HepG2 (cell line): ENCODE measurements around the gene MBD3. TPM values are rescaled to one million over a fixed set of nuclear protein-coding genes. Genes with fewer than 3 reads are reported as not detected.

Source experiments
- ERF ChIP-seq: IDR thresholded peaks from 2 replicates; pipeline ENCODE4 v1.6.1; 2018; ENCODE audit warnings: missing biosample characterization, missing genetic modification reagents
- HNF1A ChIP-seq, 2 experiments: sonication (generic) in 1 of 2; formaldehyde crosslinking in 1 of 2; IDR thresholded peaks; 2 replicates each; pipeline versions ENCODE4 v1.4.0 to v1.6.1; 2016 to 2020; ENCODE audit warnings: borderline replicate concordance in 1 of 2, low read depth in 1 of 2, mild to moderate bottlenecking in 1 of 2, missing genetic modification reagents in 1 of 2
- HNF1B ChIP-seq: sonication (generic); formaldehyde crosslinking; IDR thresholded peaks from 2 replicates; pipeline ENCODE4 v1.5.1; 2020; ENCODE audit warnings: mild to moderate bottlenecking, moderate library complexity, missing genetic modification reagents
- KLF13 ChIP-seq: sonication (generic); formaldehyde crosslinking; IDR thresholded peaks from 2 replicates; pipeline ENCODE4 v1.4.0; 2020; ENCODE audit warnings: mild to moderate bottlenecking, missing genetic modification reagents
- TRAFD1 ChIP-seq: sonication (generic); formaldehyde crosslinking; IDR thresholded peaks from 2 replicates; pipeline ENCODE4 v1.5.1; 2020; ENCODE audit warnings: missing genetic modification reagents, mild to moderate bottlenecking, borderline replicate concordance
- ZGPAT ChIP-seq: IDR thresholded peaks from 2 replicates; pipeline ENCODE4 v1.6.1; 2016; ENCODE audit warnings: mild to moderate bottlenecking
- ZNF282 ChIP-seq: fragments of 450-650 bp; IDR thresholded peaks from 2 replicates; pipeline ENCODE4 v1.6.1; 2018; ENCODE audit not compliant: partially characterized antibody
- ZNF510 ChIP-seq: sonication (generic); formaldehyde crosslinking; IDR thresholded peaks from 2 replicates; pipeline ENCODE4 v1.4.0; 2020; ENCODE audit warnings: low read depth, mild to moderate bottlenecking, missing genetic modification reagents
- ZNF761 ChIP-seq: sonication (generic); formaldehyde crosslinking; conservative IDR thresholded peaks from 2 replicates; pipeline ENCODE4 v1.4.0; 2020; ENCODE audit warnings: mild to moderate bottlenecking, missing genetic modification reagents
- ZNF782 ChIP-seq: sonication (generic); formaldehyde crosslinking; IDR thresholded peaks from 2 replicates; pipeline ENCODE4 v1.4.0; 2020; ENCODE audit warnings: missing genetic modification reagents, mild to moderate bottlenecking, borderline replicate concordance
- ZNF878 ChIP-seq: sonication (generic); formaldehyde crosslinking; IDR thresholded peaks from 2 replicates; pipeline ENCODE4 v1.8.1; 2023; ENCODE audit warnings: mild to moderate bottlenecking, missing genetic modification reagents, moderate library complexity
- polyA plus RNA-seq, 8 experiments: library from polyadenylated mRNA; depleted of rRNA in 3 of 8; stranded (reverse) in 7 of 8; unstranded in 1 of 8; fragments of >200 nt; fragmentation: Illumina TruSeq in 4 of 8; extraction: Trizol in 4 of 8; gene quantifications; 2 replicates each; pipeline versions ENCODE4 v1.2.1 to v1.2.3, GENCODE V29; 2011 to 2016; ENCODE audit warnings: low read depth in 4 of 8, missing spikeins in 1 of 8, mixed read lengths in 1 of 8; ENCODE audit not compliant: insufficient read depth in 1 of 8
- total RNA-seq, 5 experiments: library from RNA; depleted of rRNA; stranded (reverse); fragments of >200 nt; fragmentation: Illumina TruSeq; extraction: Trizol; gene quantifications; 2 replicates each; pipeline ENCODE4 v1.2.3, GENCODE V29; 2016; ENCODE audit warnings: low read depth in 1 of 5
- TF ChIP-seq, protein P1 (sequence below): conservative IDR thresholded peaks from 2 replicates; pipeline ENCODE4 v1.6.1; 2018; ENCODE audit warnings: missing genetic modification reagents
- TF ChIP-seq, protein P2 (sequence below): sonication (generic); formaldehyde crosslinking; IDR thresholded peaks from 2 replicates; pipeline ENCODE4 v1.8.1; 2022; ENCODE audit warnings: low read depth, mild to moderate bottlenecking, missing genetic modification reagents

Gene MBD3
- total and polyA plus RNA-seq, 2 of the 13 experiments (the other 11 are each of a cell fraction or from before 2014, with no cell fraction given) = 21.2 to 76.9 TPM

DNA sequence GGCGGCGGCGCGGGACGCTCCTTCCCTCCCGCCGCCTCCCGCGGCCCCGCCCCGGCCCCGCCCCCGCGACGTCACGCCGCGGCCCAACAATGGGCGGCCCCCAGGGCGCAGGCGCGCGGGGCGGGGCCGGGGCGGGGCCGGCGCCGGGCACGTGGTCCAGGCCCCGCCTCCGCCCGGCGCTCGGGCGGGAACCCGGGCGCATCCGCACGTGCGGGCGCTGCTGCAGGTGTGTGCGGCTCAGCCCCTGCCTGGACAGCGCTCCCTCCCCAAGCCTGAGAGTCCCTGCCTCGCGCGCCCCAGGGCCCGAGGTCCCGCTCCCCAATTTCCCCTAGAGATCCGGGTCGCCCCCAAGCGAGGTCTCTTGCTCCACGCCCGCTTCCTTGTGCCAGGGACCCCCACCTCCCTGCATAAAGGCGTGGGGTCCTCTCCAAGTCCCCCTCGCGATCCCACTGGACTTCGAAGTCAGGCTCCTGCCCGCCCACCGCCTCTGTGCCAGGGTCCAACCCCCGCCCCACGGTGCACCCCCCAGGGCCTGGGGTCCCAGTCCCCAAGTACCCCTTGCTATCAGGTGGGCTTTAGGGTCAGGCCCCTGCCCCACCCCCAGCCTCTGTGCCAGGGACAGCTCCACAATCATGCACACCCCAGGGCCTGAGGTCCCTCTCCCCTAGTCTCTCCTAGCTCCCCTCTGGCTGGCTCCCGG lies 24.2 kb downstream of the MBD3 start, which contains the start of gene MEX3D (continued):
- TF ChIP-seq HNF1A (IDR thresholded peaks at IDR 0.05; ENCODE audit: low read depth) = no peak
- 0 out of 2 replicates have a peak, but pooled peaks have one; percentile 47 for TF ChIP-seq HNF1A (CRISPR knock-in tag; IDR thresholded peaks at IDR 0.05; ENCODE audit: borderline replicate concordance)
- 0 out of 2 replicates have a peak, but pooled peaks have one; percentile 76 for TF ChIP-seq ZNF510
- TF ChIP-seq HNF1B (CRISPR knock-in tag) = 0 out of 2 replicates have a peak, but pooled peaks have one; percentile 30
- no peak for TF ChIP-seq ZGPAT (CRISPR knock-in tag)
- peak; percentile 63; the same call in 1 of the 2 replicates for TF ChIP-seq ERF (CRISPR knock-in tag)
- TF ChIP-seq ZNF782 = 0 out of 2 replicates have a peak, but pooled peaks have one; percentile 71
- TF ChIP-seq, protein P1, sequence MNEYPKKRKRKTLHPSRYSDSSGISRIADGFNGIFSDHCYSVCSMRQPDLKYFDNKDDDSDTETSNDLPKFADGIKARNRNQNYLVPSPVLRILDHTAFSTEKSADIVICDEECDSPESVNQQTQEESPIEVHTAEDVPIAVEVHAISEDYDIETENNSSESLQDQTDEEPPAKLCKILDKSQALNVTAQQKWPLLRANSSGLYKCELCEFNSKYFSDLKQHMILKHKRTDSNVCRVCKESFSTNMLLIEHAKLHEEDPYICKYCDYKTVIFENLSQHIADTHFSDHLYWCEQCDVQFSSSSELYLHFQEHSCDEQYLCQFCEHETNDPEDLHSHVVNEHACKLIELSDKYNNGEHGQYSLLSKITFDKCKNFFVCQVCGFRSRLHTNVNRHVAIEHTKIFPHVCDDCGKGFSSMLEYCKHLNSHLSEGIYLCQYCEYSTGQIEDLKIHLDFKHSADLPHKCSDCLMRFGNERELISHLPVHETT = no peak; the same call in 1 of the 2 replicates
- peak; percentile 84; the same call in 1 of the 2 replicates for TF ChIP-seq ZNF761 (CRISPR knock-in tag)
- no peak for TF ChIP-seq TRAFD1 (CRISPR knock-in tag)
- TF ChIP-seq ZNF282 = no peak
- no peak for TF ChIP-seq KLF13 (CRISPR knock-in tag)
- TF ChIP-seq, protein P2, sequence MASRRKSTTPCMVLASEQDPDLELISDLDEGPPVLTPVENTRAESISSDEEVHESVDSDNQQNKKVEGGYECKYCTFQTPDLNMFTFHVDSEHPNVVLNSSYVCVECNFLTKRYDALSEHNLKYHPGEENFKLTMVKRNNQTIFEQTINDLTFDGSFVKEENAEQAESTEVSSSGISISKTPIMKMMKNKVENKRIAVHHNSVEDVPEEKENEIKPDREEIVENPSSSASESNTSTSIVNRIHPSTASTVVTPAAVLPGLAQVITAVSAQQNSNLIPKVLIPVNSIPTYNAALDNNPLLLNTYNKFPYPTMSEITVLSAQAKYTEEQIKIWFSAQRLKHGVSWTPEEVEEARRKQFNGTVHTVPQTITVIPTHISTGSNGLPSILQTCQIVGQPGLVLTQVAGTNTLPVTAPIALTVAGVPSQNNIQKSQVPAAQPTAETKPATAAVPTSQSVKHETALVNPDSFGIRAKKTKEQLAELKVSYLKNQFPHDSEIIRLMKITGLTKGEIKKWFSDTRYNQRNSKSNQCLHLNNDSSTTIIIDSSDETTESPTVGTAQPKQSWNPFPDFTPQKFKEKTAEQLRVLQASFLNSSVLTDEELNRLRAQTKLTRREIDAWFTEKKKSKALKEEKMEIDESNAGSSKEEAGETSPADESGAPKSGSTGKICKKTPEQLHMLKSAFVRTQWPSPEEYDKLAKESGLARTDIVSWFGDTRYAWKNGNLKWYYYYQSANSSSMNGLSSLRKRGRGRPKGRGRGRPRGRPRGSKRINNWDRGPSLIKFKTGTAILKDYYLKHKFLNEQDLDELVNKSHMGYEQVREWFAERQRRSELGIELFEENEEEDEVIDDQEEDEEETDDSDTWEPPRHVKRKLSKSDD = 0 out of 2 replicates have a peak, but pooled peaks have one; percentile 39
- TF ChIP-seq ZNF878 (CRISPR knock-in tag) = peak; percentile 53; the same call in 1 of the 2 replicates
